ENCODE results near the gene GIGYF2.

The GIGYF2 gene

DNA sequence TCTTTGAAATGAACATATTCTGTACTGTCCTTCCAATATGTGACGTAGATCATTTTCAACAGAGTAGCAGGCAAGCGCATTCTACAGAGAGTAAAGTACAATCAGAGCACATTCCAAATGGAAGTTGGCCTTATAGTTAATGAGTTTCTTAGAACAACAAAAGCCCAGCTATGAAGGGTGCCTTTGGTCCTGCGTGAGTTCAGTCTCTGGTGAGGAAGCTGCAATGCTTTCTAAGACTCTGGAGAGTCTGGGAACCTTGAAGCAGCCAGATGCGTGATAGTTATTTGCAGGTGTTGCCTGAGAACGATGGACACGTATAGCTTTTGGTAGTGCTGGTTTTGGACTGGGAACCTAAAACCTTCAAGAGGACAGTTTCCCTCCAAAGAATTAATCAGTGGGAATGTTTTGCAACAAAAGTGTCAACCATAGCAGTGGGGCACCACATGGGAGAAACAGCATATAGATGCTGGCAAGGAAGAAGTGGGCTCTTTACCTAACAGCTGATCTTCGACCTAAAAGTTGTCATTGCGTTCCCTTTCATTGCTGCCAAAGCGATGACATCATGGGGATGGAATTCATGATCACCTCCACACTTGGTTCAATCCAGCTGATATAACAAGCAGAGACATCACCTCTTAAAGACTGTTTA is 163.6 kb downstream of the GIGYF2 start:
- no peak overlapping the region for H3K4me3 ChIP-seq (ENCODE audit: low read depth, low read length)
- in situ Hi-C loops (cut with HindIII; ENCODE audit: low sequenced_read_pairs): loop anchor here (25.0 kb wide), 1 partner anchor 377 kb away; no protein-coding TSS in a partner anchor
- no peak for DNase-seq (ENCODE audit: low read depth)
- TF ChIP-seq, protein P1, sequence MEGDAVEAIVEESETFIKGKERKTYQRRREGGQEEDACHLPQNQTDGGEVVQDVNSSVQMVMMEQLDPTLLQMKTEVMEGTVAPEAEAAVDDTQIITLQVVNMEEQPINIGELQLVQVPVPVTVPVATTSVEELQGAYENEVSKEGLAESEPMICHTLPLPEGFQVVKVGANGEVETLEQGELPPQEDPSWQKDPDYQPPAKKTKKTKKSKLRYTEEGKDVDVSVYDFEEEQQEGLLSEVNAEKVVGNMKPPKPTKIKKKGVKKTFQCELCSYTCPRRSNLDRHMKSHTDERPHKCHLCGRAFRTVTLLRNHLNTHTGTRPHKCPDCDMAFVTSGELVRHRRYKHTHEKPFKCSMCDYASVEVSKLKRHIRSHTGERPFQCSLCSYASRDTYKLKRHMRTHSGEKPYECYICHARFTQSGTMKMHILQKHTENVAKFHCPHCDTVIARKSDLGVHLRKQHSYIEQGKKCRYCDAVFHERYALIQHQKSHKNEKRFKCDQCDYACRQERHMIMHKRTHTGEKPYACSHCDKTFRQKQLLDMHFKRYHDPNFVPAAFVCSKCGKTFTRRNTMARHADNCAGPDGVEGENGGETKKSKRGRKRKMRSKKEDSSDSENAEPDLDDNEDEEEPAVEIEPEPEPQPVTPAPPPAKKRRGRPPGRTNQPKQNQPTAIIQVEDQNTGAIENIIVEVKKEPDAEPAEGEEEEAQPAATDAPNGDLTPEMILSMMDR (IDR thresholded peaks at IDR 0.05; ENCODE audit: low read depth, low read length, missing control alignments): no peak

DNA sequence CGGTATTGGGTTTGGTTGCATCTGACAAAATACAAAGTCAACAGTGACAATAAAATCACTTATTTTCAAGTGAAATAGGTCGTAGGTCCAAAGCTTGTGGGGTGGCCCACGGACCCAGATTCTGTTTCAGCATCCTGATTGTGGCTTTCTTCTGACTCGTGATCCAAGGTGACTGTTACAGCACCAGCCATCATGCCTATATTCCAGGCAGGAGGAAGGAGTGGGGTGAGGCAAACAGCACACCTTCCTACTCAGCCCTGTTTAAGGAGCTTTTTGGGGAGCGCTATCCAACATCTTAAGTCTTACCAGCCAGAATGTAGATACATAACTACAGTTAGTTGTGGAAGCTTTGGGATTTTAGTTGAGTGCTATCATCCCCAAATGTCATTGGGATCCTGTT is 164.2 kb downstream of the GIGYF2 start:
- H3K4me3 ChIP-seq (ENCODE audit: low read depth, low read length): no peak overlapping the region
- TF ChIP-seq, protein P1 (IDR thresholded peaks at IDR 0.05; ENCODE audit: low read depth, low read length, missing control alignments): no peak
- in situ Hi-C loops (cut with HindIII; ENCODE audit: low sequenced_read_pairs): loop anchor here (25.0 kb wide), 1 partner anchor 376 kb away; no protein-coding TSS in a partner anchor
- DNase-seq (ENCODE audit: low read depth): no peak

DNA sequence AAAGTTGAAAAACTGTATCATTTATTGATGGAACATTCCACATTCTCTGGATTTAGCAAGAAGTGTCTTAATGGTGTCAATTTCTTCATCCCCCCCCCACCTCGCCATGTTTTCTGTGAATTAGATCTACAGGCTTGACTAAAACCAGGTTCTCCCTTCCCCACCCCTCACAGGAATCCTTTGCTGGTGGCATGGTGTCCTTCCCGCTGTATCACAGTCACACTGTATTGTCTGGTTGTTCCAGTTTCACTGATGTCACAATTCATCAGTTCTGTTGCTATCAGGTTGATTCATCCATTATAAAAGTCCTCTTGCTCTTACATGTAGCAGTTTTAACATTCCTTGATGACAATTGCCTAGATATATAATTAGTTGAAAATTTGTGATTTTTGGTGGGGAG is 166.9 kb downstream of the GIGYF2 start:
- TF ChIP-seq, protein P1 (IDR thresholded peaks at IDR 0.05; ENCODE audit: low read depth, low read length, missing control alignments): no peak
- H3K4me3 ChIP-seq (ENCODE audit: low read depth, low read length): no peak overlapping the region
- in situ Hi-C loops (cut with HindIII; ENCODE audit: low sequenced_read_pairs): loop anchor here (25.0 kb wide), 1 partner anchor 373 kb away; no protein-coding TSS in a partner anchor
- DNase-seq (ENCODE audit: low read depth): no peak

DNA sequence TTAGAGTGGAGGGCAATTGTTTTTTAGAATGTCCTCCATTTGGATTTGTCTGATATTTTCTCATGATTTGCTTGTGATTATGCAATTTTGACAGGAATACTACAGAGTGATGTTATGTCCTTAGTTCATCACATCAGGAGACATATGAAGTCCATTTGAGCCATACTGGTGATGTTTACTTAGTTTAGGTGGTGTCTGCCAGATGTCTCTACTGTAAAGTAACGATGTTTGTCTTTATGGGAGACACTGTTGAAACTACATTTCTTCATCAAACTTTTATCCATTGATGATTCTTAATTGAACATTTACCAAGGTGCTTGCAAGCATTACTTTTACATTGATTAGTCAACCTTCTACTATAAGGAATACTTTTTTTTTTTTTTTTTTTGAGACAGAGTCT is 168.0 kb downstream of the GIGYF2 start:
- H3K4me3 ChIP-seq (ENCODE audit: low read depth, low read length): no peak overlapping the region
- DNase-seq (ENCODE audit: low read depth): no peak
- in situ Hi-C loops (cut with HindIII; ENCODE audit: low sequenced_read_pairs): loop anchor here (25.0 kb wide), 1 partner anchor 372 kb away; no protein-coding TSS in a partner anchor
- TF ChIP-seq, protein P1 (IDR thresholded peaks at IDR 0.05; ENCODE audit: low read depth, low read length, missing control alignments): no peak

DNA sequence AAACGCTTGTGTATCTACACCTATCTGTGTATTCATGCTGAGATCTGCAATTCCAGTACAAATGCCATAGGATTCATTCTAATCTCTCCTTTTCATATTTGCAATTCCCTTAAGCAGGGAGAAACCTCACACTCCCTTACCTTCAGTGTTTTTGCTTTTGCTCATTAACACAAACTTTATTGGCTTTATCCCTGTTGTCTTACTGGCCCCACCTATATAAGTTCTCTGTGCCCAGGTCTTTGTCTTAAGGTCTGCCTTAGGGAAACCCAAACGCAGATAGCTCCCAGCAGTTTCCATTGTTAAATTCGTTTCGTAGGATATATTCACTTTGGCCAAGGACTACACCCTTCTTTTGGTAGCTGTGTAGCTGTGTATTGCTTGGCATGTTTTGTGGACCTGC is 169.0 kb downstream of the GIGYF2 start:
- DNase-seq (ENCODE audit: low read depth): no peak
- no peak overlapping the region for H3K4me3 ChIP-seq (ENCODE audit: low read depth, low read length)
- TF ChIP-seq, protein P1 (IDR thresholded peaks at IDR 0.05; ENCODE audit: low read depth, low read length, missing control alignments): no peak
- in situ Hi-C loops (cut with HindIII; ENCODE audit: low sequenced_read_pairs): loop anchor here (25.0 kb wide), 1 partner anchor 371 kb away; no protein-coding TSS in a partner anchor

DNA sequence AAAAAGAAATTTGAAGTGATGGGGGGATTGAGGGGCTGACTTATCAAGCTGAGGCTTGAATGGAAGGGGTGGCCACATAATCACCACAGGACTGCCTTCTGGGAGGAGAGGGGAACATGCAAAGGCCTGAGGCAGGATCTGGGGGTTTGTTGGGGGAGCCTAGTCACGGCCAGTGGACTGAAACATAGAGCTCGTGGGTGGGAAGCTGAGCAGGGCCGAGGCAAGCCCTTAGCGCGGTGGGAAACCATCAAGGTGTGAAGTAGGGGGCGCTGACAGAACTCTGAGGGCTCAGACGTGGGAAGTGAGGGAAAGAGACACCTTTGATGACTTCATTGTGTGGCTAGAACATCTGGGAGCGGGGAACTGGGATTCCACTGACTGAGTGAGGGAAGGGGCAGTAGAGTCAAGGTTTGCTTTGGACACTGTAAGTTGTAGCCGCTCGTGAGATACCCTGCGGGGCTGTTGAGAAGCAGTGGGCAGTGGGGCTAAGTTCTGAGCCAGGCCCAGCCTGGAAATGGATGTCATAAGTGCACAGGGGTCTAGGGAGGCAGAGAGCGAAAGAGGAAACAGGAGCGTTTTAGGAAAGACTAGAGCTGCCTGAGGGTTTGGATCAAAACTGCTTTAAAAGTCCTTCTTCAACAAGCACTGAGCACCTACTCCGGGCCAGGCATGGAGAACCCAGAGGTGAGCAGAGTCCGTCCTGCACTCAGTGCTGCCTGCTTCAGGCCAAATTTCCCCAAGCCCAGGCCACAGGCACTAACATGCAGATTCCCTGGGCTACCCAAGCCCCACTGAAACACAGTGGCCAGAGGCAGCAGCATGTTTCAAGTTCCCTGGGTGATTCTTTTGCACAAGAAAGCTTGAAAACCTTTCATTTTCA is 172.2 kb downstream of the GIGYF2 start:
- TF ChIP-seq, protein P1 (IDR thresholded peaks at IDR 0.05; ENCODE audit: low read depth, low read length, missing control alignments): no peak
- in situ Hi-C loops (cut with HindIII; ENCODE audit: low sequenced_read_pairs): loop anchor here (5.0 to 25.0 kb wide), 2 partner anchors 82 to 368 kb away; no protein-coding TSS in a partner anchor
- DNase-seq (ENCODE audit: low read depth): no peak
- no peak overlapping the region for H3K4me3 ChIP-seq (ENCODE audit: low read depth, low read length)
